ENCODE data around the gene HCFC1R1.

HCFC1R1 gene

GRCh38 chr16:3049921-3050481, 26.3 kb upstream of the HCFC1R1 start:
- Histone ChIP-seq H3K4me3 (ENCODE audit: low read depth in 1 of 5, low read length in 5 of 5) (no peak overlapping the region), H3K36me3 (ENCODE audit: control insufficient read depth in 5 of 5, insufficient read depth in 5 of 5, low read length in 5 of 5) (peaks cover 0 to 11% (median 3%) of the 10 kb centered on the region in 5 donors), H3K4me1 (ENCODE audit: control insufficient read depth in 5 of 5, insufficient read depth in 5 of 5, low read length in 5 of 5) (peaks cover 0 to 24% (median 13%) of the 10 kb centered on the region in 5 donors), H3K9me3 (ENCODE audit: control insufficient read depth in 5 of 5, low read length in 5 of 5) (no peaks in the 10 kb centered on the region), H3K27me3 (ENCODE audit: control insufficient read depth in 5 of 5, insufficient read depth in 4 of 5, low read length in 5 of 5) (peaks cover 33 to 49% (median 39%) of the 10 kb centered on the region in 5 donors), H3K27ac (ENCODE audit: low read depth, low read length) (no peak overlapping the region), H3K9ac (ENCODE audit: low read length in 5 of 5) (no peak overlapping the region)

DNA sequence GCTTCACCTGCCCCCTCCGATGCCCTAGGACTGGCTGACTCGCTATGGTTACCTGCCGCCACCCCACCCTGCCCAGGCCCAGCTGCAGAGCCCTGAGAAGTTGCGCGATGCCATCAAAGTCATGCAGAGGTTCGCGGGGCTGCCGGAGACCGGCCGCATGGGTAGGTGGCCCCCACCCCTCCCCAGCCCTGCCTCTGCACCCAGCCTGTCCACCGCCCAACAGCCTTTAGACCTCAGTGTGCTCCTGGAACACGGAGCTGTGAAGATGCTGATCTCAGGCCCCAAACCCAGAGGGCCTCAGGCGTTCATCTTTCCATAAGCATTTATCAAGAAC, 23.6 kb upstream of the HCFC1R1 start:
- no peak overlapping the region for H3K27ac ChIP-seq (ENCODE audit: low read depth, low read length)
- H3K4me1 ChIP-seq (ENCODE audit: control insufficient read depth in 5 of 5, insufficient read depth in 5 of 5, low read length in 5 of 5), result peaks cover 0 to 19% (median 13%) of the 10 kb centered on the region in 5 donors
- no peaks in the 10 kb centered on the region for H3K36me3 ChIP-seq (ENCODE audit: control insufficient read depth in 5 of 5, insufficient read depth in 5 of 5, low read length in 5 of 5)
- no peak overlapping the region for H3K4me3 ChIP-seq (ENCODE audit: low read depth in 1 of 5, low read length in 5 of 5)
- peaks cover 45 to 68% (median 56%) of the 10 kb centered on the region in 5 donors for H3K27me3 ChIP-seq (ENCODE audit: control insufficient read depth in 5 of 5, insufficient read depth in 4 of 5, low read length in 5 of 5)
- H3K9ac ChIP-seq (ENCODE audit: low read length in 5 of 5), result no peak overlapping the region
- no peaks in the 10 kb centered on the region for H3K9me3 ChIP-seq (ENCODE audit: control insufficient read depth in 5 of 5, low read length in 5 of 5)

- no peak overlapping the region for H3K9ac ChIP-seq (ENCODE audit: low read length in 5 of 5)
- H3K27me3 ChIP-seq (ENCODE audit: control insufficient read depth in 5 of 5, insufficient read depth in 4 of 5, low read length in 5 of 5), result peaks cover 45 to 68% (median 56%) of the 10 kb centered on the region in 5 donors
- H3K4me3 ChIP-seq (ENCODE audit: low read depth in 1 of 5, low read length in 5 of 5), result peak overlapping the region in 2 of 5 donors; percentile 45 to 64
- peaks cover 0 to 19% (median 13%) of the 10 kb centered on the region in 5 donors for H3K4me1 ChIP-seq (ENCODE audit: control insufficient read depth in 5 of 5, insufficient read depth in 5 of 5, low read length in 5 of 5)
- H3K36me3 ChIP-seq (ENCODE audit: control insufficient read depth in 5 of 5, insufficient read depth in 5 of 5, low read length in 5 of 5), result no peaks in the 10 kb centered on the region
- H3K27ac ChIP-seq (ENCODE audit: low read depth, low read length), result no peak overlapping the region
- no peaks in the 10 kb centered on the region for H3K9me3 ChIP-seq (ENCODE audit: control insufficient read depth in 5 of 5, low read length in 5 of 5)
Observed at GRCh38 chr16:3046641-3047386, 23.1 kb upstream of the HCFC1R1 start.

GRCh38 chr16:3045758-3046640, 22.3 kb upstream of the HCFC1R1 start, which contains the start of gene MMP25:
Gene MMP25, plus strand, starts transcription at chr16:3046561. Its CDS starts 357 bp downstream, at chr16:3046918.
- H3K4me1 ChIP-seq (ENCODE audit: control insufficient read depth in 5 of 5, insufficient read depth in 5 of 5, low read length in 5 of 5), result peaks cover 0 to 19% (median 13%) of the 10 kb centered on the region in 5 donors
- peaks cover 45 to 64% (median 56%) of the 10 kb centered on the region in 5 donors for H3K27me3 ChIP-seq (ENCODE audit: control insufficient read depth in 5 of 5, insufficient read depth in 4 of 5, low read length in 5 of 5)
- no peak within 1 kb of the TSS for H3K27ac ChIP-seq (ENCODE audit: low read depth, low read length)
- H3K4me3 ChIP-seq (ENCODE audit: low read depth in 1 of 5, low read length in 5 of 5), result peak within 1 kb of the TSS in 4 of 5 donors; percentile 27 to 64 (median 44)
- H3K9me3 ChIP-seq (ENCODE audit: control insufficient read depth in 5 of 5, low read length in 5 of 5), result no peaks in the 10 kb centered on the region
- peak within 1 kb of the TSS in 2 of 5 donors; percentile 11 to 53 for H3K9ac ChIP-seq (ENCODE audit: low read length in 5 of 5)
- H3K36me3 ChIP-seq (ENCODE audit: control insufficient read depth in 5 of 5, insufficient read depth in 5 of 5, low read length in 5 of 5), result no peaks in the 10 kb centered on the region

DNA sequence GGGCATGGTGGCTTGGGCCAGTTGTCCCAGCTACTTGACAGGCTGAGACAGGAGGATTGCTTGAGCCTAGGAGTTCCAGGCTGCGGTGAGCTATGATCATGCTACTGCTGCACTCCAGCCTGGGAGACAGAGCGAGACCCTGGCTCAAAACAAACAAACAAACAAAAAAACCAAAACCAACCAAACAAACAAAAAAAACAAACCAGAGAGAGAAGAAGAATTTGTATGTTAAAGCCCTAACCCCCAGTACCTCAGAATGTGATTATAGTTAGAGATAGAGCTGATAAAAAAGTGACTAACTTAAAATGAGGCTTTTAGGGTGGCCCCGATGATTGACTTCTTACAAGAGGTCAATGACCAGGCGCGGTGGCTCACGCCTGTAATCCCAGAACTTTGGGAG, 21.0 kb upstream of the HCFC1R1 start:
- H3K27me3 ChIP-seq (ENCODE audit: control insufficient read depth in 5 of 5, insufficient read depth in 4 of 5, low read length in 5 of 5), result peaks cover 41 to 58% (median 51%) of the 10 kb centered on the region in 5 donors
- H3K9ac ChIP-seq (ENCODE audit: low read length in 5 of 5), result no peak overlapping the region
- no peaks in the 10 kb centered on the region for H3K36me3 ChIP-seq (ENCODE audit: control insufficient read depth in 5 of 5, insufficient read depth in 5 of 5, low read length in 5 of 5)

DNA sequence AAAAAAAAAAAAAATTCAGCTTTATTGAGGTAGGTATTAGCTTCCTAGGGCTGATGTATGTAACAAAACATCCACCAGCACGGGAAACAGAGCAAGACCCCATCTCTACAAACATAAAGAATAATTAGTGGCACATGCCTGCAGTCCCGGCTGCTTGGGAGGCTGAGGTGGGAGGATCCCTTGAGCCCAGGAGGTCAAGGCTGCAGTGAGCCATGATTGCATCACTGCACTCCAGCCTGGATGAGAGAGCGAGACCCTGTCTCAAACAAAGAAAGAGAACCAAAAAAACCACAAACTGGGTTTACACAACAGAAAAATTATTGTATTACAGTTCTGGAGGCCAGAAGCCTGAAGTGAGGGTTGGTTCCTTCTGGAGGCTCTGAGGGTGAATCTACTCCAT, 18.6 kb upstream of the HCFC1R1 start:
- no peaks in the 10 kb centered on the region for H3K36me3 ChIP-seq (ENCODE audit: control insufficient read depth in 5 of 5, insufficient read depth in 5 of 5, low read length in 5 of 5)
- H3K27ac ChIP-seq (ENCODE audit: low read depth, low read length), result no peak overlapping the region
- peaks cover 0 to 19% (median 13%) of the 10 kb centered on the region in 5 donors for H3K4me1 ChIP-seq (ENCODE audit: control insufficient read depth in 5 of 5, insufficient read depth in 5 of 5, low read length in 5 of 5)
- H3K4me3 ChIP-seq (ENCODE audit: low read depth in 1 of 5, low read length in 5 of 5), result no peak overlapping the region
- H3K9me3 ChIP-seq (ENCODE audit: control insufficient read depth in 5 of 5, low read length in 5 of 5), result no peaks in the 10 kb centered on the region
- no peak overlapping the region for H3K9ac ChIP-seq (ENCODE audit: low read length in 5 of 5)
- H3K27me3 ChIP-seq (ENCODE audit: control insufficient read depth in 5 of 5, insufficient read depth in 4 of 5, low read length in 5 of 5), result peaks cover 42 to 61% (median 53%) of the 10 kb centered on the region in 5 donors

More for the DNA sequence above, 21.0 kb upstream of the HCFC1R1 start:
- Histone ChIP-seq H3K4me1 (ENCODE audit: control insufficient read depth in 5 of 5, insufficient read depth in 5 of 5, low read length in 5 of 5) (peaks cover 0 to 19% (median 13%) of the 10 kb centered on the region in 5 donors), H3K9me3 (ENCODE audit: control insufficient read depth in 5 of 5, low read length in 5 of 5) (no peaks in the 10 kb centered on the region), H3K4me3 (ENCODE audit: low read depth in 1 of 5, low read length in 5 of 5) (no peak overlapping the region), H3K27ac (ENCODE audit: low read depth, low read length) (no peak overlapping the region)

GRCh38 chr16:3038896-3039295, 15.2 kb upstream of the HCFC1R1 start:
- no peak overlapping the region for H3K9ac ChIP-seq (ENCODE audit: low read length in 5 of 5)
- no peaks in the 10 kb centered on the region for H3K36me3 ChIP-seq (ENCODE audit: control insufficient read depth in 5 of 5, insufficient read depth in 5 of 5, low read length in 5 of 5)
- H3K4me1 ChIP-seq (ENCODE audit: control insufficient read depth in 5 of 5, insufficient read depth in 5 of 5, low read length in 5 of 5), result peaks cover 0 to 4% (median 0%) of the 10 kb centered on the region in 5 donors
- peaks cover 42 to 59% (median 50%) of the 10 kb centered on the region in 5 donors for H3K27me3 ChIP-seq (ENCODE audit: control insufficient read depth in 5 of 5, insufficient read depth in 4 of 5, low read length in 5 of 5)
- no peak overlapping the region for H3K4me3 ChIP-seq (ENCODE audit: low read depth in 1 of 5, low read length in 5 of 5)
- no peak overlapping the region for H3K27ac ChIP-seq (ENCODE audit: low read depth, low read length)
- H3K9me3 ChIP-seq (ENCODE audit: control insufficient read depth in 5 of 5, low read length in 5 of 5), result no peaks in the 10 kb centered on the region

GRCh38 chr16:3038256-3038655, 14.5 kb upstream of the HCFC1R1 start:
- peaks cover 0 to 4% (median 0%) of the 10 kb centered on the region in 5 donors for H3K4me1 ChIP-seq (ENCODE audit: control insufficient read depth in 5 of 5, insufficient read depth in 5 of 5, low read length in 5 of 5)
- H3K4me3 ChIP-seq (ENCODE audit: low read depth in 1 of 5, low read length in 5 of 5), result no peak overlapping the region
- H3K27ac ChIP-seq (ENCODE audit: low read depth, low read length), result no peak overlapping the region
- H3K9ac ChIP-seq (ENCODE audit: low read length in 5 of 5), result no peak overlapping the region
- peaks cover 44 to 61% (median 50%) of the 10 kb centered on the region in 5 donors for H3K27me3 ChIP-seq (ENCODE audit: control insufficient read depth in 5 of 5, insufficient read depth in 4 of 5, low read length in 5 of 5)
- no peaks in the 10 kb centered on the region for H3K36me3 ChIP-seq (ENCODE audit: control insufficient read depth in 5 of 5, insufficient read depth in 5 of 5, low read length in 5 of 5)
- no peaks in the 10 kb centered on the region for H3K9me3 ChIP-seq (ENCODE audit: control insufficient read depth in 5 of 5, low read length in 5 of 5)

DNA sequence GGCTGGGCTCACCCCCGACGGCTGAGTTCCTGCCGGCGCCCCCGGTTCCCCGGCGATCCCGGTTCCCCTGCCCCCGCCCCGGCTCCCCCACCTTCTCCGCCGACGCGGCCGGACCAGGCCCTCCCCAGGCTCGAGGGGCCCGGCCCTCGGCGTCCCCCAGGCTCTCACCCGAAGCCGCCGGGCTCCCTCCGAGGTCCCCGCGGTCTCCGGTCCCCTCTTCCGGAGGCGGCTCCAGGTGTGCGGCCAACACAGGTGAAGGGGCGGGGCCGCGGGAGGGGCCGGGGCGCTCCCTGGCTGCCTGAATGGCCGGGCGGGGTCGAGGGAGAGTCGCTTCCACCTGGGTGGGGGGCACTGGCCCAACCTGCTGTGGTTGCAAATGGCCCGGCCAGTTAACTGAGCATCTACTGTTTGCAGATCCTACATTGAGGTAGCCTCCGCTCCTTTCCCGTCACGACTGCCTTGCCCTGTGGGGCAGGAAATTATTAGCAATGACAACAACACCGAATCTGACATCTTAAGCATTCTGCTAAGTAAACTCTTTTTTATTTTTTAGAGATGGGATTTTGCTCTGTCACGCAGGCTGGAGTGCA, 13.1 kb upstream of the HCFC1R1 start, which contains the start of gene BICDL2:
Gene BICDL2, minus strand, starts transcription at position 219 of the 590 bp plus-strand sequence. CDS start 1,448 bp downstream, outside the sequence.
- Histone ChIP-seq H3K4me1 (ENCODE audit: control insufficient read depth in 5 of 5, insufficient read depth in 5 of 5, low read length in 5 of 5) (peaks cover 0 to 4% (median 0%) of the 10 kb centered on the region in 5 donors), H3K27me3 (ENCODE audit: control insufficient read depth in 5 of 5, insufficient read depth in 4 of 5, low read length in 5 of 5) (peaks cover 44 to 59% (median 49%) of the 10 kb centered on the region in 5 donors), H3K27ac (ENCODE audit: low read depth, low read length) (no peak within 1 kb of the TSS), H3K36me3 (ENCODE audit: control insufficient read depth in 5 of 5, insufficient read depth in 5 of 5, low read length in 5 of 5) (no peaks in the 10 kb centered on the region), H3K9me3 (ENCODE audit: control insufficient read depth in 5 of 5, low read length in 5 of 5) (no peaks in the 10 kb centered on the region), H3K4me3 (ENCODE audit: low read depth in 1 of 5, low read length in 5 of 5) (no peak within 1 kb of the TSS), H3K9ac (ENCODE audit: low read length in 5 of 5) (no peak within 1 kb of the TSS)

Data from subcutaneous abdominal adipose tissue (tissue), 5 donors.